Transverse colon (tissue), 4 donors: Measurements from ENCODE around the gene PALMD.

Experiments used
- EP300 ChIP-seq: sonication (generic); formaldehyde crosslinking; IDR thresholded peaks from one replicate; pipeline ENCODE4 v1.6.1; 2017; ENCODE audit warnings: antibody characterized with exemption, low read depth
- POLR2A ChIP-seq: fragments of 450-650 bp; IDR thresholded peaks from one replicate; pipeline ENCODE4 v1.6.1; 2016; ENCODE audit warnings: antibody characterized with exemption, mild to moderate bottlenecking, moderate library complexity
- POLR2AphosphoS5 ChIP-seq, 3 donors: sonication (generic); formaldehyde crosslinking; IDR thresholded peaks; one replicate each; pipeline ENCODE4 v1.6.1; 2016; ENCODE audit warnings: antibody characterized with exemption in 3 of 3
- TF ChIP-seq, protein P1 (sequence below), 5 experiments: fragments of 200-600 bp in 3 of 5; fragments of 450-650 bp in 2 of 5; sonication (generic) in 3 of 5; IDR thresholded peaks; 1 replicate in 2 of 5; 2 replicates in 3 of 5; pipeline ENCODE4 v1.5.1; 2016 to 2017; ENCODE audit warnings: antibody characterized with exemption in 5 of 5, inconsistent platforms in 3 of 5, mild to moderate bottlenecking in 2 of 5, moderate library complexity in 1 of 5

DNA sequence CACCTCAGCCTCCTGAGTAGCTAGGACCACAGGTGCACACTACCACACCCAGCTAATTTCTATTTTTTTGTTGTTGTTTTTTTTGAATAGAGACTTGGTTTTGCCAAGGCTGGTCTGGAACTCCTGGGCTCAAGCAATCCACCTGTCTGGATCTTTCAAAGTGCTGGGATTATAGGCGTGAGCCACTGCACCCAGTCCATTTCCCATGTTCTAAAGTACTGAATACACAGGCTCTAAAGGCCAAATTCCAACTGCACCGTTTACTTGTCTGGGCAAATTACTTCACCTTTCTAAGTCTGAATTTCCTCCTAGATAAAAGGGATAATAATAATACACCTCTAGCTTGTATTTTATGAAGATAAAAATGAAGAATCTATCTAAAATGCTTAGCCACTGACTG lies 80.9 kb downstream of the PALMD start:
- TF ChIP-seq, protein P1, sequence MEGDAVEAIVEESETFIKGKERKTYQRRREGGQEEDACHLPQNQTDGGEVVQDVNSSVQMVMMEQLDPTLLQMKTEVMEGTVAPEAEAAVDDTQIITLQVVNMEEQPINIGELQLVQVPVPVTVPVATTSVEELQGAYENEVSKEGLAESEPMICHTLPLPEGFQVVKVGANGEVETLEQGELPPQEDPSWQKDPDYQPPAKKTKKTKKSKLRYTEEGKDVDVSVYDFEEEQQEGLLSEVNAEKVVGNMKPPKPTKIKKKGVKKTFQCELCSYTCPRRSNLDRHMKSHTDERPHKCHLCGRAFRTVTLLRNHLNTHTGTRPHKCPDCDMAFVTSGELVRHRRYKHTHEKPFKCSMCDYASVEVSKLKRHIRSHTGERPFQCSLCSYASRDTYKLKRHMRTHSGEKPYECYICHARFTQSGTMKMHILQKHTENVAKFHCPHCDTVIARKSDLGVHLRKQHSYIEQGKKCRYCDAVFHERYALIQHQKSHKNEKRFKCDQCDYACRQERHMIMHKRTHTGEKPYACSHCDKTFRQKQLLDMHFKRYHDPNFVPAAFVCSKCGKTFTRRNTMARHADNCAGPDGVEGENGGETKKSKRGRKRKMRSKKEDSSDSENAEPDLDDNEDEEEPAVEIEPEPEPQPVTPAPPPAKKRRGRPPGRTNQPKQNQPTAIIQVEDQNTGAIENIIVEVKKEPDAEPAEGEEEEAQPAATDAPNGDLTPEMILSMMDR (IDR thresholded peaks at IDR 0.05): no peak
- TF ChIP-seq POLR2A (no peak), EP300 (no peak), POLR2AphosphoS5 (IDR thresholded peaks at IDR 0.05) (peak in 1 of 3 donors; percentile 14)
